HEK293T (cell line): Measurements from ENCODE around the gene DLL1.
A peak's percentile ranks its signal among the peaks of the same experiment; 100 is the strongest.

ENCODE experiments used
- CTCF ChIA-PET: fragments of 350-600 bp; formaldehyde crosslinking; extraction: SDS; loops from one replicate; lab custom pipeline; 2021; ENCODE audit warnings: antibody characterized with exemption, inconsistent platforms; lab: Yijun Ruan, JAX
- POLR2A ChIA-PET: fragments of 350-600 bp; formaldehyde crosslinking; extraction: SDS; loops from one replicate; lab custom pipeline; 2020; ENCODE audit warnings: antibody characterized with exemption, inconsistent platforms; lab: Yijun Ruan, JAX
- DNase-seq: peaks from one replicate; pipeline ENCODE4 v3.0.0; 2012; ENCODE audit warnings: mixed read lengths; ENCODE audit errors: extremely low spot score
- ARNT ChIP-seq: fragments of 450-650 bp; IDR thresholded peaks from 2 replicates; pipeline ENCODE4 v1.6.1; 2017; ENCODE audit warnings: mild to moderate bottlenecking
- BHLHE40 ChIP-seq: fragments of 450-650 bp; IDR thresholded peaks from 2 replicates; pipeline ENCODE4 v1.6.1; 2016; ENCODE audit warnings: mild to moderate bottlenecking, moderate library complexity, borderline replicate concordance
- CTBP1 ChIP-seq: fragments of 450-650 bp; IDR thresholded peaks from 2 replicates; pipeline ENCODE4 v1.6.1; 2016; ENCODE audit warnings: borderline replicate concordance
- FOXA1 ChIP-seq: fragments of 450-650 bp; IDR thresholded peaks from 2 replicates; pipeline ENCODE4 v1.6.1; 2016; ENCODE audit warnings: mild to moderate bottlenecking
- FOXM1 ChIP-seq: fragments of 450-650 bp; IDR thresholded peaks from 2 replicates; pipeline ENCODE4 v1.6.1; 2017; ENCODE audit warnings: mild to moderate bottlenecking, borderline replicate concordance
- HDGF ChIP-seq: fragments of 450-650 bp; IDR thresholded peaks from 2 replicates; pipeline ENCODE4 v1.6.1; 2017; ENCODE audit warnings: antibody characterized with exemption, borderline replicate concordance
- L3MBTL2 ChIP-seq: fragments of 450-650 bp; conservative IDR thresholded peaks from 2 replicates; pipeline ENCODE4 v1.6.1; 2016; ENCODE audit warnings: mild to moderate bottlenecking
- LEF1 ChIP-seq: fragments of 450-650 bp; IDR thresholded peaks from 2 replicates; pipeline ENCODE4 v1.6.1; 2017; ENCODE audit warnings: mild to moderate bottlenecking, borderline replicate concordance
- NFRKB ChIP-seq: fragments of 450-650 bp; IDR thresholded peaks from 2 replicates; pipeline ENCODE4 v1.6.1; 2016; ENCODE audit warnings: mild to moderate bottlenecking, moderate library complexity
- SP1 ChIP-seq: fragments of 450-650 bp; IDR thresholded peaks from 2 replicates; pipeline ENCODE4 v1.6.1; 2017
- SUZ12 ChIP-seq: fragments of 450-650 bp; IDR thresholded peaks from 2 replicates; pipeline ENCODE4 v1.6.1; 2016; ENCODE audit warnings: mild to moderate bottlenecking
- TARDBP ChIP-seq: fragments of 450-650 bp; IDR thresholded peaks from 2 replicates; pipeline ENCODE4 v1.6.1; 2016
- ZNF384 ChIP-seq: fragments of 450-650 bp; IDR thresholded peaks from 2 replicates; pipeline ENCODE4 v1.6.1; 2016
- TF ChIP-seq, protein P1 (sequence below): fragments of 450-650 bp; IDR thresholded peaks from 2 replicates; pipeline ENCODE4 v1.6.1; 2016

Gene DLL1

GRCh38 chr6:170295510-170296422 lies 4.9 kb upstream of the DLL1 start:
- DNase-seq = peak; percentile 67
- POLR2A ChIA-PET = interaction anchor here (1.8 kb wide), 1 partner anchor 11 kb away, joined by 4 read pairs; no protein-coding TSS in a partner anchor
- CTCF ChIA-PET = interaction anchor here (0.7 kb wide), 1 partner anchor 16 kb away, joined by 3 read pairs; no protein-coding TSS in a partner anchor
- TF ChIP-seq SP1 (no peak), ZNF384 (no peak), CTBP1 (no peak), BHLHE40 (no peak), HDGF (no peak), L3MBTL2 (peak; percentile 86)

GRCh38 chr6:170294813-170295509 lies 4.1 kb upstream of the DLL1 start:
- no peak for DNase-seq
- ChIA-PET POLR2A (interaction anchor here (1.3 to 1.8 kb wide), 2 partner anchors 10 to 12 kb away, joined by 4 to 5 read pairs; partner anchors contain the start of gene FAM120B), CTCF (interaction anchor here (0.6 to 1.0 kb wide), 2 partner anchors 345 to 463 kb away, joined by 3 to 5 read pairs; no protein-coding TSS in a partner anchor)
- no peak for TF ChIP-seq ARNT
- peak; percentile 64 for TF ChIP-seq L3MBTL2

- CTCF ChIA-PET = interaction anchor here (0.6 to 1.0 kb wide), 2 partner anchors 344 to 462 kb away, joined by 3 to 5 read pairs; no protein-coding TSS in a partner anchor
- TF ChIP-seq ARNT = no peak
- TF ChIP-seq NFRKB = no peak
- no peak for TF ChIP-seq ZNF384
- TF ChIP-seq FOXA1 = no peak
- TF ChIP-seq SUZ12 = no peak
- TF ChIP-seq TARDBP = no peak
- TF ChIP-seq LEF1 = no peak
- no peak for TF ChIP-seq L3MBTL2
- TF ChIP-seq CTBP1 = peak; percentile 24; the same call in 1 of the 2 replicates
- DNase-seq = no peak
- POLR2A ChIA-PET = interaction anchor here (1.3 to 1.8 kb wide), 2 partner anchors 9 to 12 kb away, joined by 4 to 5 read pairs; partner anchors contain the start of gene FAM120B
These were observed 3.4 kb upstream of the DLL1 start for GRCh38 chr6:170294298-170294730.

DNA sequence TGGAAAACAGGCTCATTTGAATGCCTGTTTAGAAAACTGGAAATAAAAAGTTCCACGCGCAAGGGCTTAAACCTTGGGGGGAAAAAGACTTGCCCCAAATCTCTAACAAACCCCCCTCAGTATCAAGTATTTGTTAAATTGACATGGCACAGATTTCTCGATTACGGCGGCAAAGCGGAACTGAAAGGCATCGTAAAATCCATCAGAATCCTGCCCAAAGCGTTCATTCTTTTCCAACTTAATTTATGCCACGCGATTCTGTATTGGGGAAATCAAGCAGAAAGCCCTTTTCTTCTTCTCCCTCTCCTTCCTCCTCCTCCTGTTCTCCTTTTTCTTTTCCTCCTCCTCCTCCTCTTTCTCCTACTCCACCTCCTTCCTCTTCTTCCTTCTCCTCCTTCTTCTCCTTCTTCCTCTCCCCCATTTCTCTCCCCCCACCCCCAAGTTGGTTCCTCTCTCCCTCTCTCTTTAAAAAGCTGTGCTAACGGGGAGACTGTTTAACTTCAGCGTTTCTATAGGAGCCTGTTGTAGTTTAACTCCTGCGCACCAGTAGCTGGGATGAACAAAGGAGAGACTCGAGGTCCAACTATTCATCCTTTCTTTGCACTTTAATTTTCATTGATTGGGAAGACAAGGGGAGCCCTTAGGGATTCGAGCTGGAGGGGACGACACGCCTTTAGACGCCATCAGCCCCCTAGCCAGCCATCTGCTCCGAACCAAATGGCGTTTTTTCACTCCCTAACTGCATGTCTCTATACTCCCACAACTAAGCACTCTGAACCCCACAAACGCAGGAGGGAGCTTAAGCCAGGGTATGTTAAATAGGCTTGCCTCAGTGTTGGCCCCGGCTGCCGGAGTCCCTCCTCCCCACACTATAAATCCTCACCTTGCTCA lies 2.7 kb upstream of the DLL1 start:
- DNase-seq = no peak
- TF ChIP-seq LEF1 = no peak
- ChIA-PET POLR2A (interaction anchor here (1.1 to 1.8 kb wide), 3 partner anchors 8 to 462 kb away, joined by 3 to 5 read pairs (median 4); partner anchors contain the start of gene FAM120B), CTCF (interaction anchor here (0.6 to 1.1 kb wide), 3 partner anchors 276 to 462 kb away, joined by 4 to 8 read pairs (median 5); no protein-coding TSS in a partner anchor)

DNA sequence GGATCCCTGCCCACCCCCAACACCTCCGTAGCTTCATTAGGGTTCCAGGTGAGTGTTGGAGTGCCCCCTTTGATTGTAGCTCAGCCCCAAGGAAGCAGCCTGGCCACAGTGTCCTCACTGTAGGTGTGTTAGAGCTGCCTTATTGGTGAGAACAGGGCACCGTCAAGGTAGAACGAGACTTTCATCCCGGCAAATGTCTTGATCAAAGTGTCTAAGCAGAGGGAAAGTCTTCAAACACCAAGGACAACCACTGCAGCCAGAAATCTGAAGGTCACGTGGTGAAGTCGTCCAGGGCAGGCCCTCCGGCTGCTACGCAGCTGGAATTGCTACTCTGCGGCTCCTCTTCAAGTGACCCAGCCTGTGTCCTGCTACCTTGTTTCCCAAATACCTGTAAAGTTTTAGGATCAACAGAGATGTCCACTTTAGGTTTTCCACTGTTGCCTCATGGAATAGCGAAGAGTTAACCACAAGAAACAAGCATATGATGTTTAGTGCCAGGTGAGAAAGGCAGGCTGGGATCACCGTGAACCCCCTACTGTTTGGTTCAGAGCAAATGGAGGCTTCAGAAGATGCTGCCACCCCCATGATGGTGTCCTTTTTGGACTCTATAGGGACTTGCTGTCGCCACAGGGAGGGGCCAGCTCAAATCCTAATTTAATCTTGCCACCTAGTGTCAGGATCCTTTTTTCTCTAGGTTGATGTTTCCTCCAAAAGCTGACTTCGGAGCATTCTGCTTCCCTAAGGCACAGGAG lies 1.7 kb upstream of the DLL1 start:
- POLR2A ChIA-PET = interaction anchor here (1.1 kb wide), 1 partner anchor 461 kb away, joined by 3 read pairs; no protein-coding TSS in a partner anchor
- TF ChIP-seq CTBP1 (no peak), ZNF384 (no peak), SUZ12 (no peak), TARDBP (no peak), HDGF (no peak), BHLHE40 (no peak), FOXM1 (no peak)
- CTCF ChIA-PET = interaction anchor here (0.6 to 1.1 kb wide), 3 partner anchors 25 to 461 kb away, joined by 3 to 8 read pairs (median 4); no protein-coding TSS in a partner anchor
- DNase-seq = no peak

- TF ChIP-seq HDGF = no peak
- no peak for TF ChIP-seq BHLHE40
- TF ChIP-seq ZNF384 = no peak
- TF ChIP-seq LEF1 = no peak
- no peak for TF ChIP-seq FOXM1
- TF ChIP-seq ARNT = no peak
- TF ChIP-seq, protein P1, sequence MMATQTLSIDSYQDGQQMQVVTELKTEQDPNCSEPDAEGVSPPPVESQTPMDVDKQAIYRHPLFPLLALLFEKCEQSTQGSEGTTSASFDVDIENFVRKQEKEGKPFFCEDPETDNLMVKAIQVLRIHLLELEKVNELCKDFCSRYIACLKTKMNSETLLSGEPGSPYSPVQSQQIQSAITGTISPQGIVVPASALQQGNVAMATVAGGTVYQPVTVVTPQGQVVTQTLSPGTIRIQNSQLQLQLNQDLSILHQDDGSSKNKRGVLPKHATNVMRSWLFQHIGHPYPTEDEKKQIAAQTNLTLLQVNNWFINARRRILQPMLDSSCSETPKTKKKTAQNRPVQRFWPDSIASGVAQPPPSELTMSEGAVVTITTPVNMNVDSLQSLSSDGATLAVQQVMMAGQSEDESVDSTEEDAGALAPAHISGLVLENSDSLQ = no peak
- TF ChIP-seq L3MBTL2 = no peak
- CTCF ChIA-PET = interaction anchor here (1.0 kb wide), 1 partner anchor 24 kb away, joined by 3 read pairs; no protein-coding TSS in a partner anchor
- POLR2A ChIA-PET = no interaction called here
- DNase-seq = no peak
These were observed 1.2 kb upstream of the DLL1 start for GRCh38 chr6:170292111-170292406.
